Measurements from ENCODE around the gene B4GALT5.
"Not testable (repeated sequence)": the region's sequence is repeated elsewhere in the genome, so short reads cannot be mapped to it uniquely, and the experiment has no call there.

The B4GALT5 gene

GRCh38 chr20:49624988-49625387 is 88.7 kb downstream of the B4GALT5 start:
- not testable (repeated sequence) for DNase-seq

- DNase-seq, result no peak
Observed at GRCh38 chr20:49624317-49624716, 89.4 kb downstream of the B4GALT5 start.

GRCh38 chr20:49622243-49622642 is 91.4 kb downstream of the B4GALT5 start:
- DNase-seq, result no peak

- no peak for DNase-seq
Observed at GRCh38 chr20:49620364-49621240, 93.1 kb downstream of the B4GALT5 start.

GRCh38 chr20:49619113-49620048 is 94.3 kb downstream of the B4GALT5 start:
- DNase-seq, result no peak

- DNase-seq, result no peak
Observed at GRCh38 chr20:49618289-49618688, 95.4 kb downstream of the B4GALT5 start.

- DNase-seq, result not testable (repeated sequence)
Observed at GRCh38 chr20:49617394-49617793, 96.3 kb downstream of the B4GALT5 start.

GRCh38 chr20:49616154-49617007 is 97.3 kb downstream of the B4GALT5 start:
- no peak for DNase-seq

GRCh38 chr20:49615401-49616153 is 98.1 kb downstream of the B4GALT5 start:
- DNase-seq, result no peak

- not testable (repeated sequence) for DNase-seq
Observed at GRCh38 chr20:49615051-49615400, 98.7 kb downstream of the B4GALT5 start.

GRCh38 chr20:49614338-49615050 is 99.2 kb downstream of the B4GALT5 start:
- no peak for DNase-seq

GRCh38 chr20:49612127-49612738 is 101.4 kb downstream of the B4GALT5 start:
- no peak for DNase-seq

GRCh38 chr20:49611539-49612126 is 102.0 kb downstream of the B4GALT5 start:
- not testable (repeated sequence) for DNase-seq

GRCh38 chr20:49610691-49611538 is 102.8 kb downstream of the B4GALT5 start:
- DNase-seq, result no peak

GRCh38 chr20:49608752-49609670 is 104.7 kb downstream of the B4GALT5 start:
- DNase-seq, result peak; percentile 41

- no peak for DNase-seq
Observed at GRCh38 chr20:49607568-49607967, 106.1 kb downstream of the B4GALT5 start.

- DNase-seq, result no peak
Observed at GRCh38 chr20:49603209-49603627, 110.5 kb downstream of the B4GALT5 start.
